ENCODE measurements around the gene DNMBP. TPM values are rescaled to one million over a fixed set of nuclear protein-coding genes. Genes with fewer than 3 reads are reported as not detected.

DNMBP gene
- total RNA-seq, 1 donor from 2014 or later = 26.7 TPM

GRCh38 chr10:99827936-99828335 is 181.8 kb downstream of the DNMBP start:
- peaks cover 3% of the 10 kb centered on the region for H3K27me3 Mint-ChIP-seq (ENCODE audit: insufficient read depth, low read depth)

More at GRCh38 chr10:99827936-99828335, 181.8 kb downstream of the DNMBP start:
- no peaks in the 10 kb centered on the region for H3K27me3 ChIP-seq
- no peak for DNase-seq (ENCODE audit: low spot score)
- Mint-ChIP-seq H3K4me1 (no peaks in the 10 kb centered on the region), H3K36me3 (no peaks in the 10 kb centered on the region), H3K9me3 (no peaks in the 10 kb centered on the region), H3K27ac (no peak overlapping the region), H3K4me3 (no peak overlapping the region)
- no peaks in the 10 kb centered on the region for H3K79me2 ChIP-seq (ENCODE audit: low read depth)
- no peaks in the 10 kb centered on the region for H4K20me1 ChIP-seq (ENCODE audit: low read depth)
- no peak overlapping the region for H3K27ac ChIP-seq
- TF ChIP-seq CTCF (IDR thresholded peaks at IDR 0.05) (no peak), EZH2 (IDR thresholded peaks at IDR 0.05) (no peak), EZH2phosphoT487 (IDR thresholded peaks at IDR 0.05) (no peak)
- no peak overlapping the region for H2AFZ ChIP-seq (replicated peaks)
- no peaks in the 10 kb centered on the region for H3K36me3 ChIP-seq
- H3F3A ChIP-seq (ENCODE audit: low read depth) = no peaks in the 10 kb centered on the region
- H3K4me2 ChIP-seq = no peak overlapping the region
- no peaks in the 10 kb centered on the region for H3K9me3 ChIP-seq (ENCODE audit: low read depth)
- H3K4me1 ChIP-seq = no peaks in the 10 kb centered on the region
- H3K9ac ChIP-seq = no peak overlapping the region
- H3K4me3 ChIP-seq = no peak overlapping the region

Other genes with a start within 250 kb of the DNMBP start
- 0.25 and 0.26 TPM in 2 replicates for gene ABCC2, start 227.3 kb downstream of the DNMBP start, total RNA-seq (ENCODE audit: low replicate concordance)
- gene CPN1, start 71.9 kb upstream of the DNMBP start, total RNA-seq (ENCODE audit: low replicate concordance) = not detected in 2 replicates
- 31.2 and 35.7 TPM in 2 replicates for gene ERLIN1, start 176.1 kb upstream of the DNMBP start, total RNA-seq (ENCODE audit: low replicate concordance)
- gene CHUK, start 219.6 kb upstream of the DNMBP start, total RNA-seq (ENCODE audit: low replicate concordance) = 21.6 and 34.1 TPM in 2 replicates

All from neural progenitor cell (in vitro differentiated cells).